Sigmoid colon (tissue), 7 donors: ENCODE measurements around the gene TDRKH. TPM values are rescaled to one million over a fixed set of nuclear protein-coding genes. Genes with fewer than 3 reads are reported as not detected.

Source experiments
- DNase-seq: peaks from one replicate; pipeline ENCODE4 v3.0.0-alpha.2; 2019
- H3K27ac ChIP-seq, 4 donors: fragments of 200-600 bp; sonication (generic); one replicate each; pipeline ENCODE4 v1.5.1; 2016 to 2019; ENCODE audit warnings: mild to moderate bottlenecking in 1 of 4
- H3K27me3 ChIP-seq, 3 donors: fragments of 200-600 bp; sonication (generic); one replicate each; pipeline ENCODE4 v1.5.1; 2019; ENCODE audit warnings: mild to moderate bottlenecking in 1 of 3
- H3K36me3 ChIP-seq, 4 donors: fragments of 200-600 bp; sonication (generic); one replicate each; pipeline ENCODE4 v1.5.1; 2016 to 2019
- H3K4me1 ChIP-seq, 4 donors: fragments of 200-600 bp; sonication (generic); one replicate each; pipeline ENCODE4 v1.5.1; 2017 to 2019
- H3K4me3 ChIP-seq, 4 donors: fragments of 200-600 bp; sonication (generic); one replicate each; pipeline ENCODE4 v1.5.1; 2017 to 2019; ENCODE audit warnings: mild to moderate bottlenecking in 2 of 4, moderate library complexity in 1 of 4
- H3K9me3 ChIP-seq, 4 donors: fragments of 200-600 bp in 3 of 4; sonication (generic) in 3 of 4; one replicate each; pipeline versions ENCODE4 v1.5.1 to v1.6.1; 2013 to 2019
- EP300 ChIP-seq, 4 donors: sonication (generic); formaldehyde crosslinking; IDR thresholded peaks; one replicate each; pipeline ENCODE4 v1.6.1; 2017; ENCODE audit warnings: antibody characterized with exemption in 4 of 4
- POLR2A ChIP-seq, 2 donors: fragments of 450-650 bp; IDR thresholded peaks; one replicate each; pipeline ENCODE4 v1.6.1; 2016; ENCODE audit warnings: antibody characterized with exemption in 2 of 2, mild to moderate bottlenecking in 2 of 2, moderate library complexity in 2 of 2
- POLR2AphosphoS5 ChIP-seq, 4 donors: sonication (generic); formaldehyde crosslinking; IDR thresholded peaks; one replicate each; pipeline ENCODE4 v1.6.1; 2017; ENCODE audit warnings: antibody characterized with exemption in 4 of 4
- WGBS, 2 donors: extraction: QIAGEN DNeasy Blood & Tissue Kit; methylation state at CpG; one replicate each; pipeline ENCODE4 v1.1.7; 2013; 5-methylcytosine and 5-hydroxymethylcytosine counted together
- intact Hi-C: fragments of 100-400 bp; cut with DNase I; formaldehyde crosslinking; loops from one replicate; pipeline ENCODE4 v1.15.1; 2023
- polyA plus RNA-seq, 3 donors: library from polyadenylated mRNA; stranded (reverse); fragments of 200-250 nt; gene quantifications; one replicate each; pipeline ENCODE4 v1.2.3, GENCODE V29; 2013
- total RNA-seq, 4 donors: library from RNA; depleted of rRNA; stranded (reverse); fragments of >200 nt; gene quantifications; one replicate each; pipeline ENCODE4 v1.1.0, GENCODE V29; 2016
- TF ChIP-seq, protein P1 (sequence below), 4 experiments: fragments of 450-650 bp in 3 of 4; fragments of 200-600 bp in 1 of 4; IDR thresholded peaks; one replicate each; pipeline ENCODE4 v1.5.1; 2016 to 2019; ENCODE audit warnings: antibody characterized with exemption in 4 of 4, mild to moderate bottlenecking in 3 of 4, moderate library complexity in 2 of 4
- donor health status: healthy with polysubstance abuse.
- donor health status: Bipolar disorder and iron deficiency.
- donor health status: healthy.

Gene TDRKH
- total and polyA plus RNA-seq, 7 donors, result 1.8 to 5.5 (median 3.9) TPM

DNA sequence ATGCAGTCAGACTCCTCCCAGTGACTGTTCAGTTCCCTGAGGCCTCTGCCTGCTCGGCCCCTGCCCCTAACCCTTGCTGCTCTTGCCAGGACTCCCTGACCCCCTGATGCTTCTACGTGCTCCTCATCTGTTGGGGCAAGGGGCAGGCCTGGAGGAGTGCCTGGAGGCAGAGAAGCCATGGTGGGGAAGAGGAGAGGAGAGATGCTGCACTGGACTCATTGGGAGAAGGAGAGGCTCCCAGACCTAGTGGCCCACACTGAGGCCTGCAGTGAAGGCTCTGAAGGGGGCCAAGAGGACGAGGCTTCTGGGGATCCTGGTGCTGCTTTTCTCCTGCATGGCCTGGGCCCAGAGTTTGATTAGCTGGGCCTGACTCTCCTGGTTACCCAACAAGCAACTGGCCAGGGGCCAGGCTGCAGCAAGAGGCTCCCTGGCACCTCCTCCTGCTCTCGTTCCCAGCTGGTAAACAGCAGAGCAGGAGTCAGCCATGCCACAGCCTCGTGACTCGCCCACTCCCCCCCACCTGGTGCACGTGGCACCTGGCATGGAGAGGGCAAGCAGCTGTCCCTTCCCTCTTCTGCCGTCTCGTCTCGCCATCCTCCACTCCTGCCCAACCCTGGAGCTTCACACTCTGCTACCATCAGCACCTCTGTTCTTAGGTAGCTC lies 42.1 kb upstream of the TDRKH start:
- no peak overlapping the region for H3K4me3 ChIP-seq
- 14 to 54% methylated on average over 10 of the region's 10 CpGs for WGBS, 2 donors
- H3K27me3 ChIP-seq, result peaks cover 1 to 72% (median 12%) of the 10 kb centered on the region in 3 donors
- H3K36me3 ChIP-seq, result no peaks in the 10 kb centered on the region
- TF ChIP-seq POLR2AphosphoS5 (IDR thresholded peaks at IDR 0.05), result no peak
- TF ChIP-seq POLR2A (IDR thresholded peaks at IDR 0.05), result no peak
- TF ChIP-seq, protein P1, sequence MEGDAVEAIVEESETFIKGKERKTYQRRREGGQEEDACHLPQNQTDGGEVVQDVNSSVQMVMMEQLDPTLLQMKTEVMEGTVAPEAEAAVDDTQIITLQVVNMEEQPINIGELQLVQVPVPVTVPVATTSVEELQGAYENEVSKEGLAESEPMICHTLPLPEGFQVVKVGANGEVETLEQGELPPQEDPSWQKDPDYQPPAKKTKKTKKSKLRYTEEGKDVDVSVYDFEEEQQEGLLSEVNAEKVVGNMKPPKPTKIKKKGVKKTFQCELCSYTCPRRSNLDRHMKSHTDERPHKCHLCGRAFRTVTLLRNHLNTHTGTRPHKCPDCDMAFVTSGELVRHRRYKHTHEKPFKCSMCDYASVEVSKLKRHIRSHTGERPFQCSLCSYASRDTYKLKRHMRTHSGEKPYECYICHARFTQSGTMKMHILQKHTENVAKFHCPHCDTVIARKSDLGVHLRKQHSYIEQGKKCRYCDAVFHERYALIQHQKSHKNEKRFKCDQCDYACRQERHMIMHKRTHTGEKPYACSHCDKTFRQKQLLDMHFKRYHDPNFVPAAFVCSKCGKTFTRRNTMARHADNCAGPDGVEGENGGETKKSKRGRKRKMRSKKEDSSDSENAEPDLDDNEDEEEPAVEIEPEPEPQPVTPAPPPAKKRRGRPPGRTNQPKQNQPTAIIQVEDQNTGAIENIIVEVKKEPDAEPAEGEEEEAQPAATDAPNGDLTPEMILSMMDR (IDR thresholded peaks at IDR 0.05), result no peak
- TF ChIP-seq EP300 (IDR thresholded peaks at IDR 0.05), result no peak
- peaks cover 0 to 10% (median 8%) of the 10 kb centered on the region in 4 donors for H3K4me1 ChIP-seq
- intact Hi-C loops, result no loop called here
- no peaks in the 10 kb centered on the region for H3K9me3 ChIP-seq
- no peak overlapping the region for H3K27ac ChIP-seq
- DNase-seq, result peak; percentile 86

- DNase-seq, result no peak
- Histone ChIP-seq H3K27me3 (peaks cover 0 to 68% (median 5%) of the 10 kb centered on the region in 3 donors), H3K36me3 (no peaks in the 10 kb centered on the region), H3K9me3 (no peaks in the 10 kb centered on the region), H3K27ac (peak within 1 kb of the TSS in 1 of 4 donors; percentile 6), H3K4me3 (peak within 1 kb of the TSS in 1 of 4 donors; percentile 11), H3K4me1 (peaks cover 0 to 10% (median 8%) of the 10 kb centered on the region in 4 donors)
- TF ChIP-seq POLR2A (IDR thresholded peaks at IDR 0.05) (peak in 1 of 2 donors; percentile 70), EP300 (IDR thresholded peaks at IDR 0.05) (no peak), POLR2AphosphoS5 (IDR thresholded peaks at IDR 0.05) (no peak)
- TF ChIP-seq, protein P1 (IDR thresholded peaks at IDR 0.05), result no peak
- intact Hi-C loops, result no loop called here
- 17 to 61% methylated on average over 5 of the region's 5 CpGs for WGBS, 2 donors
Observed at GRCh38 chr1:151831605-151832004, 41.3 kb upstream of the TDRKH start, which contains the start of gene RORC. TSS of gene RORC (minus strand) at chr1:151831802. CDS start at chr1:151831764, 38 bp downstream.

DNA sequence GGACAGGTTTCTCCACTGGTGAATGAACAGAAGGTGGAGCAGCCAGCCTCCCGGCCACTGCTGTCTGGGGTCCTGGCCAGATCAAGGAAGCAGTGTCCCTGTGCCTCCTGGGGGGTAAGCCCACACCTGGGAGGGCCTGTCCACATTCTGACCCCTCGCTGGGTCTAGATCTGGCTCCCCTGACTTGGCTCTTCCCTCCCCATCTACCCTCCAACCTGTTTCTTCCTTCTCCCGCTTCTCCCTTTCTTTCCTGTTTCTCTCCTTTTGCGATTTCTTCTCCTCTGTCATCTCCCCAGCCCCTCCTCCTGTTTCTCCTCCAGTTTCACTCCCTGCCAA lies 40.9 kb upstream of the TDRKH start:
- intact Hi-C loops, result no loop called here
- H3K27me3 ChIP-seq, result peaks cover 0 to 69% (median 5%) of the 10 kb centered on the region in 3 donors
- peak overlapping the region in 1 of 4 donors; percentile 11 for H3K4me3 ChIP-seq
- TF ChIP-seq POLR2AphosphoS5 (IDR thresholded peaks at IDR 0.05) (no peak), EP300 (IDR thresholded peaks at IDR 0.05) (no peak), POLR2A (IDR thresholded peaks at IDR 0.05) (no peak)
- TF ChIP-seq, protein P1 (IDR thresholded peaks at IDR 0.05), result no peak
- H3K9me3 ChIP-seq, result no peaks in the 10 kb centered on the region
- H3K4me1 ChIP-seq, result peaks cover 0 to 10% (median 8%) of the 10 kb centered on the region in 4 donors
- H3K36me3 ChIP-seq, result no peaks in the 10 kb centered on the region
- no peak for DNase-seq
- peak overlapping the region in 1 of 4 donors; percentile 6 for H3K27ac ChIP-seq
- WGBS, 2 donors, result 16 to 66% methylated on average over 4 of the region's 4 CpGs

DNA sequence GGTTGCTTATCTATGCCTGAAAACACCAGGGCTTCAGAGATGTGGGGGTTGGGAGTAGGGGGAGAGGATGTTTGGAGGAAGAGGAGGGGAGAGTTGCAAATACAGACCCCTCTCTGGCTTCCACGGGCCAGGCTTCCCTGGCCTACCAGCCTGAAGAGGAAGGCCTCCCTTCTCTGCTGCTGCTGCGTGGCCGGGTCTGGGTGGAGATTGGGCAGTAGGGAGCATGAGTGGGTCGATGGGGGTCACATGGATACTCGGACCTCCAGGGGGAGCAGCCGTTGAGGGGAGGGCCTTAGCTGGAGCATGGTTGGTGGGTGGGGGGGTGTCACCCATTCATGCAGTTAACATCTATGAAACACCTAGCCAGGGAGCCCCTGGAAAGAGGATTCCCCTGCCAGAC lies 39.8 kb upstream of the TDRKH start:
- 54 to 57% methylated on average over 6 of the region's 6 CpGs for WGBS, 2 donors
- Histone ChIP-seq H3K27ac (no peak overlapping the region), H3K9me3 (no peaks in the 10 kb centered on the region), H3K27me3 (peaks cover 0 to 63% (median 5%) of the 10 kb centered on the region in 3 donors), H3K4me3 (no peak overlapping the region), H3K36me3 (no peaks in the 10 kb centered on the region), H3K4me1 (peaks cover 0 to 10% (median 8%) of the 10 kb centered on the region in 4 donors)
- no peak for DNase-seq
- intact Hi-C loops, result no loop called here
- TF ChIP-seq, protein P1 (IDR thresholded peaks at IDR 0.05), result no peak
- no peak for TF ChIP-seq EP300 (IDR thresholded peaks at IDR 0.05)
- TF ChIP-seq POLR2A (IDR thresholded peaks at IDR 0.05), result no peak
- TF ChIP-seq POLR2AphosphoS5 (IDR thresholded peaks at IDR 0.05), result no peak
